WTC11 (cell line): Measurements from ENCODE around the gene NEB.

Experiments
- AFF4 ChIP-seq: sonication (generic); formaldehyde crosslinking; IDR thresholded peaks from 2 replicates; pipeline ENCODE4 v1.8.1; 2023; ENCODE audit warnings: mild to moderate bottlenecking, missing genetic modification reagents, borderline replicate concordance
- ATF2 ChIP-seq: sonication (generic); formaldehyde crosslinking; IDR thresholded peaks from 2 replicates; pipeline ENCODE4 v1.8.1; 2022; ENCODE audit warnings: low read depth, missing genetic modification reagents, borderline replicate concordance
- ATF3 ChIP-seq: sonication (generic); formaldehyde crosslinking; conservative IDR thresholded peaks from 2 replicates; pipeline ENCODE4 v1.8.1; 2022; ENCODE audit warnings: mild to moderate bottlenecking, missing genetic modification reagents
- CREB1 ChIP-seq: sonication (generic); formaldehyde crosslinking; IDR thresholded peaks from 2 replicates; pipeline ENCODE4 v1.8.0; 2023; ENCODE audit warnings: mild to moderate bottlenecking, missing genetic modification reagents
- CTCF ChIP-seq: fragments of 200-600 bp; IDR thresholded peaks from 2 replicates; pipeline ENCODE4 v1.8.0; 2022; ENCODE audit warnings: antibody characterized with exemption
- ELF4 ChIP-seq: sonication (generic); formaldehyde crosslinking; IDR thresholded peaks from 2 replicates; pipeline ENCODE4 v1.8.1; 2022; ENCODE audit warnings: low read depth, mild to moderate bottlenecking, moderate library complexity, missing genetic modification reagents
- IRF2 ChIP-seq: sonication (generic); formaldehyde crosslinking; IDR thresholded peaks from 2 replicates; pipeline ENCODE4 v1.8.0; 2022; ENCODE audit warnings: low read depth, missing genetic modification reagents, borderline replicate concordance
- JUN ChIP-seq: sonication (generic); formaldehyde crosslinking; IDR thresholded peaks from 2 replicates; pipeline ENCODE4 v1.8.0; 2023; ENCODE audit warnings: mild to moderate bottlenecking, missing genetic modification reagents
- NR2C2 ChIP-seq: sonication (generic); formaldehyde crosslinking; IDR thresholded peaks from 2 replicates; pipeline ENCODE4 v1.8.0; 2022; ENCODE audit warnings: mild to moderate bottlenecking, missing genetic modification reagents
- NR3C1 ChIP-seq: sonication (generic); formaldehyde crosslinking; conservative IDR thresholded peaks from 2 replicates; pipeline ENCODE4 v1.8.1; 2023; ENCODE audit warnings: low read depth, mild to moderate bottlenecking, missing genetic modification reagents
- TP53 ChIP-seq: sonication (generic); formaldehyde crosslinking; IDR thresholded peaks from 2 replicates; pipeline ENCODE4 v1.8.1; 2023; ENCODE audit warnings: mild to moderate bottlenecking, missing genetic modification reagents
- ZBTB21 ChIP-seq: sonication (generic); formaldehyde crosslinking; IDR thresholded peaks from 2 replicates; pipeline ENCODE4 v1.8.1; 2023; ENCODE audit warnings: mild to moderate bottlenecking, missing genetic modification reagents, borderline replicate concordance
- ZNF232 ChIP-seq: sonication (generic); formaldehyde crosslinking; IDR thresholded peaks from 2 replicates; pipeline ENCODE4 v1.8.0; 2022; ENCODE audit warnings: mild to moderate bottlenecking, missing genetic modification reagents

DNA sequence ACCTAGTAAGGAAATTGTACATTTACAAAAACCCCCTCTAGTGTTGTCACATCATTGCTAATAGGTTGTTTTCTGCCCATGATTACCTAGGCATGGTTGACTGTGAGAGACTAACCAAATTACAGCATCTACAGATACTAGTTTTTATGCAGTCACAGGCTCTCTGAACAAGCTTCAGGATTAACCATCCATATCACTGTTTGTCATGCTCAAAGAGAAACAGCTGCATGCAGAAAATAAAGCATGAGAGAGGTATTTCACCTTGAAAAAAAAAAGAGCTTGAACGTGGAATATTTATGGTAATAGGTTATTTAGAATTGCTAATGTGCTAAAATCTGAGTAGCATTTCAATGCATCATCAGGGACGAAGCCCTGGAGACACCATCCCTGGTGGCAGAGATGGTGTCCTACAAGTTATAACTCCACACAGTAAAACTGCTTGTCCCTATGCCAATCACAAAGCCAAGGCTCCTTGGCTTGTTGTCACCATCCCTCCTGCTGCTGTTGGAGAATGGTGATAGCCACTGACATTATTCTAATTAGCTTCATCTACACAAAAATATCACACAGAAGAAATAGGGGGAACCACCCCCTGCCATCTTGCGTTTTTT is 5.4 kb downstream of the NEB start:
- TF ChIP-seq NR3C1 (CRISPR knock-in tag) (no peak), ATF2 (CRISPR knock-in tag) (no peak), CTCF (0 out of 2 replicates have a peak, but pooled peaks have one; percentile 10), IRF2 (CRISPR knock-in tag) (no peak), ELF4 (CRISPR knock-in tag) (no peak), JUN (CRISPR knock-in tag) (no peak), CREB1 (CRISPR knock-in tag) (no peak), NR2C2 (CRISPR knock-in tag) (no peak), TP53 (no peak), ZBTB21 (CRISPR knock-in tag) (no peak), AFF4 (CRISPR knock-in tag) (no peak), ZNF232 (CRISPR knock-in tag) (no peak), ATF3 (CRISPR knock-in tag) (no peak)
